Measurements from ENCODE around the gene SLC66A1. TPM values are rescaled to one million over a fixed set of nuclear protein-coding genes. Genes with fewer than 3 reads are reported as not detected.

Gene SLC66A1
- total and polyA plus RNA-seq, 2 donors (not counting 3 experiments of a cell fraction or from before 2014, with no cell fraction given), result 15.3 to 32.6 TPM

- ChIA-PET POLR2A (no interaction called here), CTCF (no interaction called here)
- peaks cover 0 to 15% of the 10 kb centered on the region in 2 experiments for H3K36me3 ChIP-seq (ENCODE audit: control insufficient read depth in 2 of 2, extremely low read depth in 1 of 2, insufficient read depth in 2 of 2, low read length in 2 of 2)
- no peak overlapping the region for H3K4me2 ChIP-seq (ENCODE audit: insufficient read depth, low read length)
- FAIRE-seq, result no peak
- H3K9me3 ChIP-seq (replicated peaks; ENCODE audit: control insufficient read depth, insufficient read depth, low read length), result no peaks in the 10 kb centered on the region
- no TSS peak for BruUV-seq (replicated peaks)
- H4K20me1 ChIP-seq (replicated peaks; ENCODE audit: control insufficient read depth, extremely low read depth, insufficient read depth, low read length), result no peaks in the 10 kb centered on the region
- no peak overlapping the region for H3K4me3 ChIP-seq (replicated peaks in 1 of 3; ENCODE audit: insufficient read depth in 1 of 3, low read depth in 1 of 3, low read length in 3 of 3)
- dilution Hi-C loops (cut with MboI; ENCODE audit: extremely low pct_ligation_motif_present, low sequenced_read_pairs) (no loop called here), intact Hi-C loops (cut with micrococcal nuclease) (no loop called here)
- H3K27me3 ChIP-seq (ENCODE audit: control insufficient read depth in 2 of 2, insufficient read depth in 2 of 2, low read length in 2 of 2), result no peaks in the 10 kb centered on the region
- H3K9ac ChIP-seq (replicated peaks; ENCODE audit: extremely low read depth, insufficient read depth, low read length), result no peak overlapping the region
- peaks cover 5% of the 10 kb centered on the region for H3K79me2 ChIP-seq (ENCODE audit: control insufficient read depth, insufficient read depth, low read length)
- TF ChIP-seq GATA2 (IDR thresholded peaks at IDR 0.05; ENCODE audit: insufficient read depth, insufficient read length, low read depth, low read length) (no peak), MAX (IDR thresholded peaks at IDR 0.05; ENCODE audit: insufficient read depth, insufficient read length) (no peak), POLR2AphosphoS5 (IDR thresholded peaks at IDR 0.05; ENCODE audit: insufficient read depth, low read depth, low read length) (no peak), EZH2 (IDR thresholded peaks at IDR 0.05; ENCODE audit: borderline replicate concordance, low read depth, low read length, severe bottlenecking) (no peak), JUN (IDR thresholded peaks at IDR 0.05; ENCODE audit: borderline replicate concordance, insufficient read depth, insufficient read length, low read depth) (no peak), FOS (IDR thresholded peaks at IDR 0.05; ENCODE audit: borderline replicate concordance, insufficient read depth, low read length) (no peak), POLR2A (IDR thresholded peaks at IDR 0.05; ENCODE audit: low read depth, low read length) (no peak), MYC (IDR thresholded peaks at IDR 0.05; ENCODE audit: low read depth, low read length) (no peak), CTCF (IDR thresholded peaks at IDR 0.05; ENCODE audit: extremely low read depth in 1 of 2, insufficient read depth in 1 of 2, low read depth in 1 of 2, low read length in 2 of 2) (no peak)
- no peak for DNase-seq (ENCODE audit: low read depth, low spot score)
- no peak overlapping the region for H2AFZ ChIP-seq (ENCODE audit: low read depth, low read length)
- H3K9me1 ChIP-seq (replicated peaks; ENCODE audit: control insufficient read depth, extremely low read depth, insufficient read depth, low read length), result no peaks in the 10 kb centered on the region
- H3K4me1 ChIP-seq (ENCODE audit: control insufficient read depth, extremely low read depth, insufficient read depth, low read length), result no peaks in the 10 kb centered on the region
- no peak overlapping the region for H3K27ac ChIP-seq (ENCODE audit: insufficient read depth, low read depth, low read length)
These were observed 48.9 kb downstream of the SLC66A1 start for GRCh38 chr1:19360843-19361610.

All from endothelial cell of umbilical vein (primary cell).